DND-41 (cell line): ENCODE measurements around the gene GRHPR.
"Not testable (repeated sequence)": the region's sequence is repeated elsewhere in the genome, so short reads cannot be mapped to it uniquely, and the experiment has no call there.

ENCODE experiments used
- ATAC-seq: fragments of 200-7000 bp; cut with Tn5 transposase; 3 replicates; pipeline ENCODE4 v1.9.1; 2021; ENCODE audit warnings: low read depth; ENCODE audit not compliant: insufficient read depth
- DNase-seq: peaks from one replicate; pipeline ENCODE4 v3.0.0-alpha.2; 2020
- H2AFZ ChIP-seq: 2 replicates; pipeline ENCODE4 v1.6.0; 2012; ENCODE audit warnings: low read depth, low read length
- H3K27ac ChIP-seq: 2 replicates; pipeline ENCODE4 v1.5.1; 2012; ENCODE audit warnings: low read length, inconsistent platforms
- H3K27me3 ChIP-seq: fragments of 200-600 bp; sonication (generic); 2 replicates; pipeline ENCODE4 v1.6.0; 2012; ENCODE audit warnings: low read length, mild to moderate bottlenecking, inconsistent platforms; ENCODE audit not compliant: insufficient read depth, poor library complexity
- H3K36me3 ChIP-seq: 2 replicates; pipeline ENCODE4 v1.5.1; 2012; ENCODE audit warnings: low read length, inconsistent platforms; ENCODE audit not compliant: insufficient read depth
- H3K4me1 ChIP-seq: 2 replicates; pipeline ENCODE4 v1.5.1; 2012; ENCODE audit warnings: mild to moderate bottlenecking, low read length; ENCODE audit not compliant: insufficient read depth
- H3K4me2 ChIP-seq: 2 replicates; pipeline ENCODE4 v1.6.0; 2012; ENCODE audit warnings: mild to moderate bottlenecking, moderate library complexity, low read length, inconsistent platforms; ENCODE audit not compliant: insufficient read depth
- H3K4me3 ChIP-seq, 2 experiments: fragments of 200-600 bp in 1 of 2; shearing (Covaris generic) in 1 of 2; 2 replicates each; pipeline ENCODE4 v1.5.1; 2012 to 2016; ENCODE audit warnings: inconsistent platforms in 2 of 2, low read length in 2 of 2, mild to moderate bottlenecking in 2 of 2, low read depth in 1 of 2, moderate library complexity in 1 of 2
- H3K79me2 ChIP-seq: 2 replicates; pipeline ENCODE4 v1.6.0; 2012; ENCODE audit warnings: low read length, inconsistent platforms; ENCODE audit not compliant: insufficient read depth
- H3K9ac ChIP-seq: 2 replicates; pipeline ENCODE4 v1.6.0; 2012; ENCODE audit warnings: low read depth, mild to moderate bottlenecking, inconsistent platforms, low read length, moderate library complexity
- H3K9me3 ChIP-seq: 2 replicates; pipeline ENCODE4 v1.5.1; 2012; ENCODE audit warnings: low read length, moderate library complexity, mild to moderate bottlenecking, inconsistent platforms; ENCODE audit not compliant: insufficient read depth, severe bottlenecking
- H4K20me1 ChIP-seq: 2 replicates; pipeline ENCODE4 v1.6.0; 2012; ENCODE audit warnings: low read length; ENCODE audit not compliant: insufficient read depth
- EZH2 ChIP-seq: IDR thresholded peaks from 3 replicates; pipeline ENCODE4 v1.6.1; 2012; ENCODE audit warnings: borderline replicate concordance, low read depth, mild to moderate bottlenecking, moderate library complexity, low read length, inconsistent platforms; ENCODE audit not compliant: severe bottlenecking
- TF ChIP-seq, protein P1 (sequence below): IDR thresholded peaks from 2 replicates; pipeline ENCODE4 v1.5.1; 2012; ENCODE audit warnings: borderline replicate concordance, low read length, moderate library complexity, mild to moderate bottlenecking; ENCODE audit not compliant: poor library complexity, severe bottlenecking; ENCODE audit errors: extremely low read depth

Gene GRHPR

GRCh38 chr9:37466037-37466709 is 43.7 kb downstream of the GRHPR start:
- peak overlapping the region; percentile 68 to 85 for H3K4me3 ChIP-seq
- H3K4me1 ChIP-seq: peaks cover 39% of the 10 kb centered on the region
- H3K9ac ChIP-seq: peak overlapping the region; percentile 93
- ATAC-seq (no peak), DNase-seq (peak; percentile 30)
- peak overlapping the region; percentile 93 for H3K27ac ChIP-seq
- peak overlapping the region; percentile 98 for H2AFZ ChIP-seq
- TF ChIP-seq EZH2: no peak
- TF ChIP-seq, protein P1, sequence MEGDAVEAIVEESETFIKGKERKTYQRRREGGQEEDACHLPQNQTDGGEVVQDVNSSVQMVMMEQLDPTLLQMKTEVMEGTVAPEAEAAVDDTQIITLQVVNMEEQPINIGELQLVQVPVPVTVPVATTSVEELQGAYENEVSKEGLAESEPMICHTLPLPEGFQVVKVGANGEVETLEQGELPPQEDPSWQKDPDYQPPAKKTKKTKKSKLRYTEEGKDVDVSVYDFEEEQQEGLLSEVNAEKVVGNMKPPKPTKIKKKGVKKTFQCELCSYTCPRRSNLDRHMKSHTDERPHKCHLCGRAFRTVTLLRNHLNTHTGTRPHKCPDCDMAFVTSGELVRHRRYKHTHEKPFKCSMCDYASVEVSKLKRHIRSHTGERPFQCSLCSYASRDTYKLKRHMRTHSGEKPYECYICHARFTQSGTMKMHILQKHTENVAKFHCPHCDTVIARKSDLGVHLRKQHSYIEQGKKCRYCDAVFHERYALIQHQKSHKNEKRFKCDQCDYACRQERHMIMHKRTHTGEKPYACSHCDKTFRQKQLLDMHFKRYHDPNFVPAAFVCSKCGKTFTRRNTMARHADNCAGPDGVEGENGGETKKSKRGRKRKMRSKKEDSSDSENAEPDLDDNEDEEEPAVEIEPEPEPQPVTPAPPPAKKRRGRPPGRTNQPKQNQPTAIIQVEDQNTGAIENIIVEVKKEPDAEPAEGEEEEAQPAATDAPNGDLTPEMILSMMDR: no peak
- peaks cover 39% of the 10 kb centered on the region for H3K79me2 ChIP-seq
- peaks cover 7% of the 10 kb centered on the region; the same call in 1 of the 2 replicates for H4K20me1 ChIP-seq
- no peaks in the 10 kb centered on the region for H3K27me3 ChIP-seq
- peak overlapping the region; percentile 99 for H3K4me2 ChIP-seq
- H3K36me3 ChIP-seq: no peaks in the 10 kb centered on the region; the same call in 1 of the 2 replicates
- H3K9me3 ChIP-seq: no peaks in the 10 kb centered on the region

- not testable (repeated sequence) for H4K20me1 ChIP-seq, H3K27me3 ChIP-seq, H3K36me3 ChIP-seq, H3K9me3 ChIP-seq, H3K4me2 ChIP-seq, H3K4me3 ChIP-seq, H3K9ac ChIP-seq, ATAC-seq, H3K27ac ChIP-seq, DNase-seq, H2AFZ ChIP-seq
- Histone ChIP-seq H3K79me2 (peaks cover 26% of the 10 kb centered on the region), H3K4me1 (peaks cover 33% of the 10 kb centered on the region)
Observed at GRCh38 chr9:37467530-37467929, 45.0 kb downstream of the GRHPR start.

- Histone ChIP-seq H3K36me3 (no peaks in the 10 kb centered on the region; the same call in 1 of the 2 replicates), H3K4me3 (no peak overlapping the region)
Observed at GRCh38 chr9:37468620-37469019, 46.1 kb downstream of the GRHPR start.

More at GRCh38 chr9:37468620-37469019, 46.1 kb downstream of the GRHPR start:
- DNase-seq (no peak), ATAC-seq (no peak)
- no peaks in the 10 kb centered on the region for H3K9me3 ChIP-seq
- H2AFZ ChIP-seq: no peak overlapping the region
- peaks cover 22% of the 10 kb centered on the region for H3K4me1 ChIP-seq
- peaks cover 3% of the 10 kb centered on the region; the same call in 1 of the 2 replicates for H4K20me1 ChIP-seq
- no peak overlapping the region for H3K9ac ChIP-seq
- H3K4me2 ChIP-seq: no peak overlapping the region
- H3K27me3 ChIP-seq: no peaks in the 10 kb centered on the region
- peaks cover 15% of the 10 kb centered on the region for H3K79me2 ChIP-seq
- TF ChIP-seq, protein P1: no peak
- TF ChIP-seq EZH2: no peak
- no peak overlapping the region for H3K27ac ChIP-seq
